UCSD-AML1 (cell line): ENCODE results near the gene SP100.
"Not testable (repeated sequence)": the region's sequence is repeated elsewhere in the genome, so short reads cannot be mapped to it uniquely, and the experiment has no call there.

Source experiments
- DNase-seq: peaks from one replicate; lab custom pipeline; 2025; ENCODE audit not compliant: unreplicated experiment; lab: John Stamatoyannopoulos, UW

The SP100 gene

GRCh38 chr2:230416061-230416721 is at the start of gene SP100:
TSS of gene SP100 (plus strand) at chr2:230416201. CDS start at chr2:230416297, 96 bp downstream.
- peak; percentile 72 for DNase-seq

GRCh38 chr2:230382108-230382507 is 33.9 kb upstream of the SP100 start:
- no peak for DNase-seq

GRCh38 chr2:230383453-230383852 is 32.5 kb upstream of the SP100 start:
- no peak for DNase-seq

GRCh38 chr2:230384986-230385385 is 31.0 kb upstream of the SP100 start:
- DNase-seq, result no peak

GRCh38 chr2:230394301-230394700 is 21.7 kb upstream of the SP100 start:
- no peak for DNase-seq

DNA sequence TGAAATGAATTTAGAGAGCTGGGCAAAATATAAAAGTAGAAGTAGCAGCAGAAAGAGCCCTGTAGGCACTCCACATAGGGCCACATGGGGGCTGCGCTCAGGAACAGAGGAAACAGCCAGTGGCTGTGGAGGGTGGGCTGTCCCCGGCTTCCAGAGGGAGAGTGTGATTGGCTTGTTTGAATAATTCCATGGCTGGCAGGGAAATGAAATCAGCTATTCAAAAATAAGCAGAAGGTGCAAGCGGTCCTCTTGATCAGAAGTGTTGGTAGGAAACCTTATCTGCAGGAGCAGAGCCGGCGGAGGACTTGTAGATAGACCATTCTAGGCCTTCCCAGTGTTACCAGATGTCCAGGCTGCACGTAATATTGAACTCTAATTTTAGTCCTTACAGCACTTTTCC is 17.3 kb upstream of the SP100 start:
- DNase-seq, result not testable (repeated sequence)

DNA sequence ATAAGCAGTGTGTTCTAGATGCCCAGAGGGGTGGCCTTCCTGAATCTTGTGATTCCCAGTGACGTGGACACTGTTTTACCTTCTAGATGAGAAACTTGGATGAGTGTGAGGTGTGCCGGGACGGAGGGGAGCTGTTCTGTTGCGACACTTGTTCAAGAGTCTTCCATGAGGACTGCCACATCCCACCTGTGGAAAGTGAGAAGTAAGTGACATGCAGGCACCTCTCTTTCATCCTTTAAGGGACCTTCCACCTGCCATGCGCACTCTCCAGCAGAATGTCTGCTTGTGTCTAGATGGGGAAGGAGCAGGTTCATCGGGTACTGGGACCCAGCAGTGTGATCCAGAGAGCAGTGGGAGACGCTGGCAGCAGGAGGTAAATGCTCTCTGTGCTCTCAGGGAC is 16.0 kb upstream of the SP100 start:
- no peak for DNase-seq

DNA sequence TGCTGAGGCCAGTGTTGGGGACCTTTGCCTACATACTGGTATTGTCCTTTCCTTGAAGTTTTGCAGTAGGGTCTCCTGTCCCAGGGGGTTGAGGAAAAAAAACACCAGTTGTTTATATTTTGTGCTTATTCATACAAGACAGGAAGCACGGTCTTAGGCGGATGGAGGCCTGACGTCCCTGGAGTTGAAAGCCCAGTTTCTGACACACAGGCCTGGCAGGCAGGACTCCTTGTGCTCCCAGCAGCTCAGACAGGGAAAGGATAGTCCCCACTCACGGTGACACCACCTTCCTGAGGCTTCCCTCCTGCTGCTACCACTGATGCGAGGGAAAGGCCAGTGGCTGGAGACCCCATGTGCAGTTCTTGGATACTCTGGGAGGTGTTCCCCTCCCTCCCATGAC is 15.5 kb upstream of the SP100 start:
- DNase-seq, result no peak

DNA sequence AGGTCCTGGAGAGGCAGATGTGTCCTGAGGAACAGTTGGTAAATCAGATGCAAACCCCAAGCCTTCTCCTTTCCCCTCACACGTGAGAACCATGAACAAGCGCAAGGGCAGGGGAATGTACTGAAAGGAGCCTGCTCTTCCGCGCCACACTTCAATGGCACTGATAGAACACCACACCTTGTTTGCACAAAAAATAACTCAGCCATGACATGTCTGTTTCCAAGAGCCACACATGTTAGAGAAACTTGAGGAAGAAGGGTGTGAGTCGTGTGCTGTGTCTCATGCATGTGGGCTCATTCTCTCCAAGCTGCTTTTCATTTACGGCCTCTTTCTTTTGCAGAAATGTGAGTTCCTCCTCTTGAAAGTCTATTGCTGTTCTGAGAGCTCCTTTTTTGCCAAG is 15.0 kb upstream of the SP100 start:
- DNase-seq, result not testable (repeated sequence)

- DNase-seq, result no peak
Measured at GRCh38 chr2:230403746-230404145, 12.3 kb upstream of the SP100 start.

DNA sequence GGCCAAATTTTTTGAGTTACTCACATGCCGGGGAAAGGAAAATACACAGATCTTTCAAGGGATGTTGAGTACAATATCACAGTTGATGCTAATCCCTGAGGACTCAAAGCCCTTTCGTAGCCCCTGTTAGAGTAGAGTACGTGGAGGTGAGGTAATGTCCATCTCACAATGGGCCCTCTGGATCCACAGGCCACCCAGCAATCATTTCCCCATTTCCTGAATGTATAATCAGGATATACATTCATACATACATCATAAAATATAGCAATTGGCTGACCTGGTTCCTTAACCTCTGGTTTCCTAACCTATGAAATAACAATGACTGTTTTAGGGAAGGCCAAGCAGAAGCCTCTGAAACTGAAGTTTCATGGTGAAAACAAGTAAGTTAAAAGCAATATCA is 10.2 kb upstream of the SP100 start:
- no peak for DNase-seq

- DNase-seq, result no peak
Measured at GRCh38 chr2:230408244-230408842, 7.7 kb upstream of the SP100 start.

GRCh38 chr2:230409316-230409715 is 6.7 kb upstream of the SP100 start:
- peak; percentile 21 for DNase-seq

DNA sequence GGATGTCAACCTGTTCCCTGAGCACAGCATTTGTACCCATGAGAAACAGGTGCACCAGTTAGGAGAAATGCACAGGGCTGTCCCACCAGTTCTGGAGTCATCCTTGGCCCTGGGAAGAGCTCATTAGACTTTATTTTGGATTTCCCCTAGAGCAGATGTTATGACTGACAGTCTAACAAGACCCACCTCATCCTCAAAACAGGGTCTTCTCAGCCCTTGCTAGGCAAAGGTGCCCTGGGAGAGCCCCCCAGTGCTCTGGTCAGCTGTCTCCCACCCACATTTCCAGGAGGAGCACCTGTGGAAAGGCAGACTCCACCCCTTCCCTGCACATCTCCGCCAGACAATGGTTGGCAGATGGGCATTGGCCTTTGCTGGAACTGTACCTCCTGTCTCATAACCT is 5.7 kb upstream of the SP100 start:
- DNase-seq, result no peak

GRCh38 chr2:230410861-230411569 is 5.0 kb upstream of the SP100 start:
- DNase-seq, result no peak

- DNase-seq, result peak; percentile 68
Measured at GRCh38 chr2:230411570-230412370, 4.2 kb upstream of the SP100 start.

- no peak for DNase-seq
Measured at GRCh38 chr2:230412371-230412711, 3.7 kb upstream of the SP100 start.

- no peak for DNase-seq
Measured at GRCh38 chr2:230412846-230413245, 3.2 kb upstream of the SP100 start.

DNA sequence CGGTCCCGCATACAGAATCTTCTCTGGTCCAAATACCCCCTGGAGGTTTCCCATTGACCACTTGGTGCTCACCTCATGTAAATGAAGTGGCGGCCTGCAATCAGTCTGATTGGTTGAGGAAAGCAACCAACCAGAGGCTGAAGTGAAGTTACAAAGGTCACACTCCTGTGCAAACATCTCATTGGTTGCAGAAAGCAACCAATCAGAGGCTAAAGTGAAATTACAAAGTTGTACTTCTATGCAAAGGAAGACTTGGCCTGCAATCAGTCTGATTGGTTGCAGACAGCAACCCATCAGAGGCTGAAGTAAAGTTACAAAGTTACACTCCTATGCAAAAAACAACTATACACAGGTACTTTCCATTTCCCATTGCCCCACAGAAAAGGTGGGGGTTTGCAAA is 2.5 kb upstream of the SP100 start:
- DNase-seq, result no peak

DNA sequence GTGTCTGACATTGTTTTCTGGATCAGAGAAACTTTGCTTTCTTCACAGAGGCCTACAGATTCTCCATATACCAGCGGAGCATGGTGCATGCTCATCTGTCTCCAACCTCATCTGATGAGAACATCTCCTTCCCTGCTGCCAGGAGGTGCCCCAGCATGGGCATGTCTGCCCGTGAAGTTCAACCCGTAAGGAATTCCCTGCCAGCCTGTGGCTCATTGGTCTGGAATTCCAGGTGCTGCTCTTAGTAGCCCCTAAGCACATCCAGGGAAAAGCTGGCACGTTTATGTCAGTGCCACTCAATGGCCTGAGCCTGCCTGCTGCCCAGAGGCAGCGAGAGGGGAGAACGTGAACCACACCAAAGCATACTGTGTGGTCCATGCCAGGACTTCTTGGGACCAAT is 1.7 kb upstream of the SP100 start:
- no peak for DNase-seq

- no peak for DNase-seq
Measured at GRCh38 chr2:230417436-230417835, 1.4 kb downstream of the SP100 start.
